Astrocyte (in vitro differentiated cells and primary cell): ENCODE results near the gene AKIP1.

Experiments
- CTCF ChIP-seq: IDR thresholded peaks from 2 replicates; pipeline ENCODE4 v1.5.1; 2011; ENCODE audit warnings: low read depth, mild to moderate bottlenecking, inconsistent platforms, low read length, moderate library complexity; ENCODE audit not compliant: insufficient read depth
- EZH2 ChIP-seq: IDR thresholded peaks from 2 replicates; pipeline ENCODE4 v1.6.1; 2012; ENCODE audit warnings: mild to moderate bottlenecking, low read length, inconsistent platforms; ENCODE audit not compliant: insufficient read depth

DNA sequence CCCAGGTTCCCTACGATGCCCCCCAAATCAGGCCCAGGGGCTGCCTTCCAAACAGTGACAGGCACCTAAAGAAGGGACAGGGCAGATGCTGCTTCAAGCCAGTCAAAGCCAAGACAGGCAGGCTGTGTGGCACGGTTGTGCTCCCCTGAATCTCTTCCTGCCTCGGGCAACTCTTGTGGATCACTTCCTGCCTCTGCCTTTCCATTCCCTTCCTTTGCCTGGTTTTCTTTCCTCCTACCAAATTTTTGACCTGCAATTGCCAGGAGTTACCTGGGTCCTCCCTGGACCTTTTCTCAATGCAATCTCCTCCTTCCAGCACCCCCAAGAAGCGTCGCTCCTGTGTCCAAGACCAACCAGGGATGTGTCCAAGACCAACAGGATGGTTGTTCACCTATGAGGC, 16.2 kb downstream of the AKIP1 start:
- TF ChIP-seq CTCF (no peak), EZH2 (no peak)
